CD14-positive monocyte (primary cell): ENCODE data around the gene MECR. TPM values are rescaled to one million over a fixed set of nuclear protein-coding genes. Genes with fewer than 3 reads are reported as not detected.

Experiments
- DNase-seq, 3 donors: peaks; one replicate each; pipeline ENCODE4 v3.0.0-alpha.2; 2011 to 2022
- H2AFZ ChIP-seq: 2 replicates; pipeline ENCODE4 v1.6.0; 2012; ENCODE audit warnings: mild to moderate bottlenecking, low read depth, low read length, inconsistent platforms; ENCODE audit not compliant: insufficient read depth, poor library complexity, severe bottlenecking
- H3K27ac ChIP-seq, 2 donors: 1 replicate in 1 of 2; 2 replicates in 1 of 2; pipeline ENCODE4 v1.5.1; 2012 to 2013; ENCODE audit warnings: low read length in 2 of 2, control low read depth in 1 of 2, inconsistent platforms in 1 of 2, low read depth in 1 of 2, mild to moderate bottlenecking in 1 of 2
- H3K27me3 ChIP-seq, 2 donors: one replicate each; pipeline versions ENCODE4 v1.6.0 to v1.6.1; 2011 to 2013; ENCODE audit warnings: low read length in 2 of 2; ENCODE audit not compliant: control insufficient read depth in 2 of 2, insufficient read depth in 2 of 2
- H3K36me3 ChIP-seq, 2 donors: replicated peaks in 1 of 2; 1 replicate in 1 of 2; 2 replicates in 1 of 2; pipeline versions ENCODE4 v1.5.1 to v1.6.1; 2012 to 2013; ENCODE audit warnings: low read length in 2 of 2, control low read depth in 1 of 2, inconsistent platforms in 1 of 2, mild to moderate bottlenecking in 1 of 2; ENCODE audit not compliant: insufficient read depth in 2 of 2, control insufficient read depth in 1 of 2
- H3K4me1 ChIP-seq, 2 donors: 1 replicate in 1 of 2; 2 replicates in 1 of 2; pipeline versions ENCODE4 v1.5.1 to v1.6.1; 2012 to 2013; ENCODE audit warnings: low read length in 2 of 2, control low read depth in 1 of 2, inconsistent platforms in 1 of 2, mild to moderate bottlenecking in 1 of 2, moderate library complexity in 1 of 2; ENCODE audit not compliant: insufficient read depth in 2 of 2, control insufficient read depth in 1 of 2
- H3K4me2 ChIP-seq: replicated peaks from 2 replicates; pipeline ENCODE3; 2012; ENCODE audit warnings: low read length, moderate library complexity, mild to moderate bottlenecking; ENCODE audit not compliant: poor library complexity, severe bottlenecking; ENCODE audit errors: extremely low read depth
- H3K4me3 ChIP-seq, 3 experiments: fragments of 200-600 bp in 1 of 3; sonication (generic) in 1 of 3; replicated peaks in 1 of 3; 1 replicate in 2 of 3; 2 replicates in 1 of 3; pipeline ENCODE4 v1.5.1; 2011 to 2013; ENCODE audit warnings: low read length in 3 of 3, mild to moderate bottlenecking in 3 of 3, control low read depth in 2 of 3, low read depth in 2 of 3, inconsistent platforms in 1 of 3, moderate library complexity in 1 of 3
- H3K79me2 ChIP-seq: 2 replicates; pipeline ENCODE4 v1.6.0; 2012; ENCODE audit warnings: mild to moderate bottlenecking, control low read depth, inconsistent platforms, low read length, moderate library complexity; ENCODE audit not compliant: insufficient read depth
- H3K9ac ChIP-seq: 2 replicates; pipeline ENCODE4 v1.6.0; 2017; ENCODE audit warnings: low read length, mild to moderate bottlenecking; ENCODE audit not compliant: insufficient read depth, poor library complexity, severe bottlenecking
- H3K9me3 ChIP-seq, 2 donors: replicated peaks in 1 of 2; 1 replicate in 1 of 2; 2 replicates in 1 of 2; pipeline versions ENCODE4 v1.5.1 to v1.6.1; 2012 to 2013; ENCODE audit warnings: low read length in 2 of 2, control low read depth in 1 of 2; ENCODE audit not compliant: control insufficient read depth in 1 of 2, insufficient read depth in 1 of 2
- H4K20me1 ChIP-seq: 2 replicates; pipeline ENCODE4 v1.6.0; 2012; ENCODE audit warnings: mild to moderate bottlenecking, low read length, control low read depth, moderate library complexity; ENCODE audit not compliant: insufficient read depth
- H3K27ac Mint-ChIP-seq, 7 donors: one replicate each; pipeline ENCODE4 v1.8.0; 2020; ENCODE audit warnings: mild to moderate bottlenecking in 7 of 7, mixed read lengths in 7 of 7, moderate library complexity in 6 of 7, inconsistent platforms in 2 of 7
- H3K27me3 Mint-ChIP-seq, 3 donors: one replicate each; pipeline ENCODE4 v1.8.0; 2021 to 2022; ENCODE audit warnings: low read depth in 3 of 3, mild to moderate bottlenecking in 3 of 3, mixed read lengths in 3 of 3, moderate library complexity in 3 of 3, inconsistent platforms in 1 of 3
- H3K36me3 Mint-ChIP-seq, 2 donors: one replicate each; pipeline ENCODE4 v1.8.0; 2020; ENCODE audit warnings: mixed read lengths in 2 of 2, inconsistent platforms in 1 of 2, mild to moderate bottlenecking in 1 of 2
- H3K4me1 Mint-ChIP-seq: one replicate; pipeline ENCODE4 v1.8.0; 2020; ENCODE audit warnings: mild to moderate bottlenecking, mixed read lengths
- H3K4me3 Mint-ChIP-seq, 2 donors: one replicate each; pipeline ENCODE4 v1.8.0; 2020; ENCODE audit warnings: mild to moderate bottlenecking in 2 of 2, mixed read lengths in 2 of 2, moderate library complexity in 1 of 2
- H3K9me3 Mint-ChIP-seq, 7 donors: one replicate each; pipeline ENCODE4 v1.8.0; 2020 to 2022; ENCODE audit warnings: mixed read lengths in 7 of 7, mild to moderate bottlenecking in 6 of 7, moderate library complexity in 6 of 7, inconsistent platforms in 2 of 7
- WGBS: methylation state at CpG from one replicate; pipeline ENCODE4 v1.1.5; 2013; ENCODE audit warnings: missing lambda C conversion rate; ENCODE audit not compliant: insufficient coverage; 5-methylcytosine and 5-hydroxymethylcytosine counted together
- intact Hi-C, 2 donors: fragments of 100-400 bp; cut with micrococcal nuclease; formaldehyde crosslinking; loops; one replicate each; pipeline versions ENCODE4 v1.15.0 to v1.15.1; 2023
- polyA minus RNA-seq: library from RNA; depleted of rRNA, polyadenylated mRNA; stranded (reverse); fragments of >200 nt; gene quantifications from 2 replicates; pipeline ENCODE4 v1.2.3, GENCODE V29; 2012
- polyA plus RNA-seq, 3 donors: library from polyadenylated mRNA; depleted of rRNA in 1 of 3; unstranded in 2 of 3; stranded (reverse) in 1 of 3; fragments of 300-500 nt in 2 of 3; fragments of >200 nt in 1 of 3; fragmentation: Illumina TruSeq in 2 of 3; gene quantifications; 1 replicate in 2 of 3; 2 replicates in 1 of 3; pipeline ENCODE4 v1.2.3, GENCODE V29; 2012 to 2021
- total RNA-seq, 12 experiments: library from RNA in 1 of 12; stranded (reverse) in 1 of 12; fragments of 120-200 nt in 1 of 12; gene quantifications; one replicate each; pipeline ENCODE4 v1.2.4 and lab custom pipeline; 2013 to 2026; ENCODE audit warnings: mixed read lengths in 6 of 12, inconsistent platforms in 1 of 12
- TF ChIP-seq, protein P1 (sequence below): fragments of 200-600 bp; IDR thresholded peaks from one replicate; pipeline ENCODE4 v1.8.0; 2022; ENCODE audit warnings: antibody characterized with exemption, mild to moderate bottlenecking

Gene MECR, protein sequence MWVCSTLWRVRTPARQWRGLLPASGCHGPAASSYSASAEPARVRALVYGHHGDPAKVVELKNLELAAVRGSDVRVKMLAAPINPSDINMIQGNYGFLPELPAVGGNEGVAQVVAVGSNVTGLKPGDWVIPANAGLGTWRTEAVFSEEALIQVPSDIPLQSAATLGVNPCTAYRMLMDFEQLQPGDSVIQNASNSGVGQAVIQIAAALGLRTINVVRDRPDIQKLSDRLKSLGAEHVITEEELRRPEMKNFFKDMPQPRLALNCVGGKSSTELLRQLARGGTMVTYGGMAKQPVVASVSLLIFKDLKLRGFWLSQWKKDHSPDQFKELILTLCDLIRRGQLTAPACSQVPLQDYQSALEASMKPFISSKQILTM
- 6.7 TPM for total RNA-seq (2013)
- polyA plus RNA-seq (1 to 10 TPM; 6.3 to 8.5 (median 7.5) TPM), polyA minus RNA-seq (3.0 and 3.8 TPM in 2 replicates), total RNA-seq (lab: John Stamatoyannopoulos, UW) (0.25 to 4.5 (median 2.2) reads per million in 11 experiments)

DNA sequence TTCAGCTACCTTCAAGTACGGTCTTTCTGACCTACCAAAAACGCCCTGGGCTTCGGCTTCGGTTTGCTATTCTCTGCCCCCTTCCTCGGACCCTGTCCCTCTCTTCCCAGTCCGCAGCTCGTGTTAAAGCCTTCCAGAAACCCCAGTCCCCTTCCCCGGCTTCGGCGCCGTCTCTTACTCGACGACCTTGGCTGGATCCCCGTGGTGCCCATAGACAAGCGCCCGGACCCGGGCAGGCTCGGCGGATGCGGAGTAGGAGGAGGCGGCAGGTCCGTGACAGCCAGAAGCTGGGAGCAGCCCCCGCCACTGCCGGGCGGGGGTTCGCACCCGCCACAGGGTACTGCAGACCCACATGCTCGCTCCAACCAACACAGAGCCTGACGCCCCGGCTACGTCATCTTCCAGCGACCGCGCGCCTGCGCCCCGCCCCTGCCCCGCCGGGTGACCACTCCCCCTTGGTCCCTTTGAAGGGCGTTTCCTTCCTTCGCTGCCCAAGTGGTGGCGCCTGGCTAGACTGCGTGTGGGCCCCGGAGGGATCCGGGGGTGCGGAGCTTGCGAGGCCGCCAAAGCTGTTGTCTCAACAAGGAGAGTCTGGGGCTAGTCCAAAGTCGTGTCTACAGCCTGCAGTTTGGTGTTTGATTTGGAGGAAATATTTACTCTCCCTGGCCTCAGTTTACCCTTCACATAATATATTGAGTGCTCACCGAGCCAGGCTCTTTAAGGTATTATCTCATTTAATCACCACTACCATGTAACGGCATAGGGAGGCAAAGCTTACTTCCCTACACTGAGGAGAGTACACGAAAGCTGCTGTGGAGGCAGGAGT lies at the start of gene MECR:
Gene MECR (minus strand): TSS at position 382 of the 826 bp plus-strand sequence. CDS start 28 bp downstream, at position 354.
- under 1% methylated on average over 44 of the region's 52 CpGs for WGBS
- H3K27me3 ChIP-seq: peaks cover 0 to 17% of the 10 kb centered on the region in 2 donors
- no peaks in the 10 kb centered on the region for H3K36me3 Mint-ChIP-seq
- H3K4me3 ChIP-seq: peak within 1 kb of the TSS; percentile 52 to 88 (median 85)
- H3K27ac Mint-ChIP-seq: peak within 1 kb of the TSS; percentile 80 to 92 (median 86)
- H3K9me3 ChIP-seq: no peaks in the 10 kb centered on the region
- peaks cover 13 to 20% (median 18%) of the 10 kb centered on the region in 3 donors for H3K27me3 Mint-ChIP-seq
- peak within 1 kb of the TSS; percentile 78 for H3K4me2 ChIP-seq
- peak within 1 kb of the TSS; percentile 71 for H3K9ac ChIP-seq
- no peaks in the 10 kb centered on the region for H3K36me3 ChIP-seq
- peak within 1 kb of the TSS; percentile 88 to 95 for H3K4me3 Mint-ChIP-seq
- peaks cover 17% of the 10 kb centered on the region for H3K4me1 Mint-ChIP-seq
- intact Hi-C loops: no loop called here
- peaks cover 15% of the 10 kb centered on the region in 2 donors for H3K4me1 ChIP-seq
- TF ChIP-seq, protein P1, sequence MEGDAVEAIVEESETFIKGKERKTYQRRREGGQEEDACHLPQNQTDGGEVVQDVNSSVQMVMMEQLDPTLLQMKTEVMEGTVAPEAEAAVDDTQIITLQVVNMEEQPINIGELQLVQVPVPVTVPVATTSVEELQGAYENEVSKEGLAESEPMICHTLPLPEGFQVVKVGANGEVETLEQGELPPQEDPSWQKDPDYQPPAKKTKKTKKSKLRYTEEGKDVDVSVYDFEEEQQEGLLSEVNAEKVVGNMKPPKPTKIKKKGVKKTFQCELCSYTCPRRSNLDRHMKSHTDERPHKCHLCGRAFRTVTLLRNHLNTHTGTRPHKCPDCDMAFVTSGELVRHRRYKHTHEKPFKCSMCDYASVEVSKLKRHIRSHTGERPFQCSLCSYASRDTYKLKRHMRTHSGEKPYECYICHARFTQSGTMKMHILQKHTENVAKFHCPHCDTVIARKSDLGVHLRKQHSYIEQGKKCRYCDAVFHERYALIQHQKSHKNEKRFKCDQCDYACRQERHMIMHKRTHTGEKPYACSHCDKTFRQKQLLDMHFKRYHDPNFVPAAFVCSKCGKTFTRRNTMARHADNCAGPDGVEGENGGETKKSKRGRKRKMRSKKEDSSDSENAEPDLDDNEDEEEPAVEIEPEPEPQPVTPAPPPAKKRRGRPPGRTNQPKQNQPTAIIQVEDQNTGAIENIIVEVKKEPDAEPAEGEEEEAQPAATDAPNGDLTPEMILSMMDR: no peak
- peaks cover 7% of the 10 kb centered on the region for H3K79me2 ChIP-seq
- peak within 1 kb of the TSS; percentile 20 to 80 for H3K27ac ChIP-seq
- H2AFZ ChIP-seq: peak within 1 kb of the TSS; percentile 91
- peak; percentile 91 to 93 (median 92) for DNase-seq
- H4K20me1 ChIP-seq: no peaks in the 10 kb centered on the region
- no peaks in the 10 kb centered on the region for H3K9me3 Mint-ChIP-seq

DNA sequence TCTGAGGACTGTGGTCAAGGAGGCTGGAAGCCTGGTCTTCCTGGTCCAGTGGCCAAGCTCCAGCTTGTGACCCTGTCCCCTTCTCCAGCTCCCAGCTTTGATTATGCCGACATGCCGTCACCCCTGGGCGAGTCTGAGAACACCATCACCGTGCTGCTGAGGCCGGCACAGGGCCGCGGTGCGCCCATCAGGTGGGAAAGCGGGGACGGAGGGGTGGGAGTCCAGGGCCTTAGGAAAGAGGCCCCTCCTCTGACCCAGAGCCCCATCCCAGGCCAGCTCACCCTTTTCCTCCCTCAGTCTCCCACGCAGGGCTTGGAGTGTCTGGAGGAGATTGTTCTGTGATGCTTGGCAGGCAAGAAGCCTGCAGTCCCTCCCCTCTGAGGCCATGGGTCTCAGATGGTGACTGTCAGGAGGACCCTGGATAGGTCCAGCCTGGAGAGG lies 49.2 kb upstream of the MECR start:
- 100% methylated on average over 4 of the region's 11 CpGs for WGBS
- Histone ChIP-seq H3K9ac (no peak overlapping the region), H3K4me2 (no peak overlapping the region), H2AFZ (no peak overlapping the region), H3K4me3 (no peak overlapping the region), H4K20me1 (no peaks in the 10 kb centered on the region), H3K36me3 (no peaks in the 10 kb centered on the region), H3K27me3 (no peaks in the 10 kb centered on the region), H3K4me1 (peaks cover 2 to 12% of the 10 kb centered on the region in 2 donors), H3K9me3 (no peaks in the 10 kb centered on the region), H3K79me2 (no peaks in the 10 kb centered on the region), H3K27ac (no peak overlapping the region)
- Mint-ChIP-seq H3K27me3 (peaks cover under 1 to 6% (median 4%) of the 10 kb centered on the region in 3 donors), H3K27ac (peak overlapping the region in 1 of 7 donors; percentile 31), H3K4me1 (peaks cover 7% of the 10 kb centered on the region), H3K9me3 (peaks cover 0 to 7% (median 3%) of the 10 kb centered on the region in 7 donors), H3K36me3 (no peaks in the 10 kb centered on the region), H3K4me3 (no peak overlapping the region)
- TF ChIP-seq, protein P1: no peak
- intact Hi-C loops: no loop called here
- no peak for DNase-seq
